Mammary epithelial cell (primary cell): ENCODE measurements around the gene CWF19L1.

Experiments used
- CTCF ChIP-seq, 2 donors: IDR thresholded peaks in 1 of 2; conservative IDR thresholded peaks in 1 of 2; 2 replicates each; pipeline ENCODE4 v1.5.1; 2011 to 2012; ENCODE audit warnings: inconsistent platforms in 2 of 2, low read length in 2 of 2, mild to moderate bottlenecking in 2 of 2, control low read depth in 1 of 2, low read depth in 1 of 2; ENCODE audit not compliant: insufficient read depth in 1 of 2; ENCODE audit errors: extremely low read depth in 1 of 2
- EZH2 ChIP-seq: IDR thresholded peaks from 2 replicates; pipeline ENCODE4 v1.6.1; 2012; ENCODE audit warnings: low read length, inconsistent platforms, borderline replicate concordance

DNA sequence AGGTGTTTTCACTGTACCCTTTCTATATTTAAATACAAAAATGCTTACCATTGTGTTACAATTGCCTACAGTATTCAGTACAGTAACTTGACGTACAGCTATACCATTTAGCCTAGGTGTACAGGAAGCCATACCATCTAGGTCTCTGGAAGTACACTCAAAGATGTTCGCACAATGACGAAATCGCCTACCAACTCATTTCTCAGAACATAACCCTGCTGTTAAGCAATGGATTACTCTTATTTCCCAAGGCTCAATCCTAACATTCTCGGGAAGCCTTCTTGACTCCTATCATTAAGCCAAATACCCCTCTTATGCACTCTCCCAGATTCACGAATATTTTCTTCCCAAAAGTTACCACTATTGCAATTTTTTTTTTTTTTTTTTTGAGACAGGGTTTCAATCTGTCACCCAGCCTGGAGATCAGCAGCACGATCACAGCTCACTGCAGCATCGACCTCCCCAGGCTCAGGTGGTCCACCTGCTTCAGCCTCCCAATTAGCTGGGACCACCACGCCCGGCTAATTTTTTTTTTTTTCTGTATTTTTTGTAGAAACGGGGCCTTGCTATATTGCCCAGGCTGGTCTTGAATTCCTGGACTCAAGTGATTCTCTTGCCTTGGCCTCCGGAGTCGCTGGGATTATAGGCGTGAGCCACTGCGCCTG, 1.5 kb downstream of the CWF19L1 start:
- TF ChIP-seq CTCF (conservative IDR thresholded peaks at IDR 0.05 in 1 of 2, IDR thresholded peaks at IDR 0.05 in 1 of 2; ENCODE audit: extremely low read depth in 1 of 2, insufficient read depth in 1 of 2, low read depth in 1 of 2, low read length in 2 of 2), result no peak
- no peak for TF ChIP-seq EZH2
